ENCODE data around the gene TRAPPC12.

- TF ChIP-seq CTCF (IDR thresholded peaks at IDR 0.05; ENCODE audit: borderline replicate concordance, extremely low read depth, low read length, poor library complexity, severe bottlenecking) (no peak), EZH2 (IDR thresholded peaks at IDR 0.05; ENCODE audit: borderline replicate concordance, low read depth, low read length, severe bottlenecking) (no peak)
Observed at GRCh38 chr2:3377279-3377611, 2.2 kb upstream of the TRAPPC12 start.

Measured in DND-41 (cell line).